COLO829 (cell line): ENCODE results near the gene DIAPH2.
A peak's percentile ranks its signal among the peaks of the same experiment; 100 is the strongest.
"Not testable (repeated sequence)": the region's sequence is repeated elsewhere in the genome, so short reads cannot be mapped to it uniquely, and the experiment has no call there.

ENCODE experiments used
- DNase-seq: peaks from one replicate; pipeline ENCODE4 v3.0.0; 2012; ENCODE audit warnings: low spot score

DIAPH2 gene

GRCh38 chrX:96684339-96685209 is at the start of gene DIAPH2:
DIAPH2 (plus strand) TSS chrX:96684842.
- peak; percentile 34 for DNase-seq

- no peak for DNase-seq
Measured at GRCh38 chrX:96650023-96650422, 34.6 kb upstream of the DIAPH2 start.

- no peak for DNase-seq
Measured at GRCh38 chrX:96655947-96656623, 28.6 kb upstream of the DIAPH2 start.

- DNase-seq: no peak
Measured at GRCh38 chrX:96682516-96682915, 2.1 kb upstream of the DIAPH2 start.

- peak; percentile 50 for DNase-seq
Measured at GRCh38 chrX:96683997-96684338, 674 bp upstream of the DIAPH2 start.

GRCh38 chrX:96685210-96686099 is 813 bp downstream of the DIAPH2 start:
- no peak for DNase-seq

GRCh38 chrX:96687776-96688175 is 3.1 kb downstream of the DIAPH2 start:
- no peak for DNase-seq

- no peak for DNase-seq
Measured at GRCh38 chrX:96688789-96689188, 4.1 kb downstream of the DIAPH2 start.

GRCh38 chrX:96689991-96690390 is 5.3 kb downstream of the DIAPH2 start:
- no peak for DNase-seq

- DNase-seq: no peak
Measured at GRCh38 chrX:96692454-96692853, 7.8 kb downstream of the DIAPH2 start.

- no peak for DNase-seq
Measured at GRCh38 chrX:96692890-96693289, 8.2 kb downstream of the DIAPH2 start.

- DNase-seq: no peak
Measured at GRCh38 chrX:96693407-96693806, 8.8 kb downstream of the DIAPH2 start.

- no peak for DNase-seq
Measured at GRCh38 chrX:96696462-96696861, 11.8 kb downstream of the DIAPH2 start.

GRCh38 chrX:96700625-96701024 is 16.0 kb downstream of the DIAPH2 start:
- DNase-seq: no peak

GRCh38 chrX:96703379-96703778 is 18.7 kb downstream of the DIAPH2 start:
- no peak for DNase-seq

- no peak for DNase-seq
Measured at GRCh38 chrX:96703816-96704215, 19.2 kb downstream of the DIAPH2 start.

- DNase-seq: no peak
Measured at GRCh38 chrX:96704629-96705028, 20.0 kb downstream of the DIAPH2 start.

GRCh38 chrX:96705905-96706304 is 21.3 kb downstream of the DIAPH2 start:
- DNase-seq: no peak

GRCh38 chrX:96707804-96708203 is 23.2 kb downstream of the DIAPH2 start:
- DNase-seq: no peak

- DNase-seq: no peak
Measured at GRCh38 chrX:96710031-96710430, 25.4 kb downstream of the DIAPH2 start.

- no peak for DNase-seq
Measured at GRCh38 chrX:96713303-96713702, 28.7 kb downstream of the DIAPH2 start.

- DNase-seq: not testable (repeated sequence)
Measured at GRCh38 chrX:96714393-96714792, 29.8 kb downstream of the DIAPH2 start.

GRCh38 chrX:96715481-96715880 is 30.8 kb downstream of the DIAPH2 start:
- DNase-seq: no peak
